Measurements from ENCODE around the gene EPS8L2.

- no peak for TF ChIP-seq POLR2A (IDR thresholded peaks at IDR 0.05)
- TF ChIP-seq POLR2AphosphoS5 (IDR thresholded peaks at IDR 0.05), result no peak
- TF ChIP-seq, protein P1, sequence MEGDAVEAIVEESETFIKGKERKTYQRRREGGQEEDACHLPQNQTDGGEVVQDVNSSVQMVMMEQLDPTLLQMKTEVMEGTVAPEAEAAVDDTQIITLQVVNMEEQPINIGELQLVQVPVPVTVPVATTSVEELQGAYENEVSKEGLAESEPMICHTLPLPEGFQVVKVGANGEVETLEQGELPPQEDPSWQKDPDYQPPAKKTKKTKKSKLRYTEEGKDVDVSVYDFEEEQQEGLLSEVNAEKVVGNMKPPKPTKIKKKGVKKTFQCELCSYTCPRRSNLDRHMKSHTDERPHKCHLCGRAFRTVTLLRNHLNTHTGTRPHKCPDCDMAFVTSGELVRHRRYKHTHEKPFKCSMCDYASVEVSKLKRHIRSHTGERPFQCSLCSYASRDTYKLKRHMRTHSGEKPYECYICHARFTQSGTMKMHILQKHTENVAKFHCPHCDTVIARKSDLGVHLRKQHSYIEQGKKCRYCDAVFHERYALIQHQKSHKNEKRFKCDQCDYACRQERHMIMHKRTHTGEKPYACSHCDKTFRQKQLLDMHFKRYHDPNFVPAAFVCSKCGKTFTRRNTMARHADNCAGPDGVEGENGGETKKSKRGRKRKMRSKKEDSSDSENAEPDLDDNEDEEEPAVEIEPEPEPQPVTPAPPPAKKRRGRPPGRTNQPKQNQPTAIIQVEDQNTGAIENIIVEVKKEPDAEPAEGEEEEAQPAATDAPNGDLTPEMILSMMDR (IDR thresholded peaks at IDR 0.05), result peak; percentile 50 to 86 (median 74)
- TF ChIP-seq EP300 (IDR thresholded peaks at IDR 0.05; ENCODE audit: low read depth), result no peak
These were observed 17.3 kb downstream of the EPS8L2 start for GRCh38 chr11:723120-723883.
